OCI-LY1 (cell line): ENCODE data around the gene ASB11.
"Not testable (repeated sequence)": the region's sequence is repeated elsewhere in the genome, so short reads cannot be mapped to it uniquely, and the experiment has no call there.

Experiments used
- CTCF ChIP-seq: fragments of 200-600 bp; sonication (generic), shearing (Covaris generic); IDR thresholded peaks from 2 replicates; pipeline ENCODE4 v1.5.1; 2017; ENCODE audit warnings: mild to moderate bottlenecking, antibody characterized with exemption, low read length, moderate library complexity, mixed read lengths
- EZH2 ChIP-seq: fragments of 200-600 bp; sonication (generic), shearing (Covaris generic); IDR thresholded peaks from 2 replicates; pipeline ENCODE4 v1.8.0; 2017; ENCODE audit warnings: borderline replicate concordance, mixed run types, mild to moderate bottlenecking, antibody characterized with exemption, low read length, moderate library complexity, mixed read lengths

GRCh38 chrX:15273275-15273674 is 42.2 kb downstream of the ASB11 start:
- not testable (repeated sequence) for TF ChIP-seq CTCF, EZH2
